22Rv1 (cell line): ENCODE measurements around the gene MTX1.
A peak's percentile ranks its signal among the peaks of the same experiment; 100 is the strongest.
"Not testable (repeated sequence)": the region's sequence is repeated elsewhere in the genome, so short reads cannot be mapped to it uniquely, and the experiment has no call there.

Experiments used
- H3K27ac ChIP-seq: fragments of 450-650 bp; 2 replicates; pipeline ENCODE4 v1.5.1; 2017
- CTCF ChIP-seq: fragments of 450-650 bp; IDR thresholded peaks from 2 replicates; pipeline ENCODE4 v1.5.1; 2017; ENCODE audit warnings: mild to moderate bottlenecking
- ZFX ChIP-seq: fragments of 450-650 bp; IDR thresholded peaks from 2 replicates; pipeline ENCODE4 v1.6.1; 2017; ENCODE audit warnings: antibody characterized with exemption, borderline replicate concordance

The MTX1 gene

GRCh38 chr1:155241069-155241679, 32.7 kb downstream of the MTX1 start:
- peak overlapping the region; percentile 95 for H3K27ac ChIP-seq
- TF ChIP-seq CTCF = no peak
- no peak for TF ChIP-seq ZFX

- peak overlapping the region; percentile 95 for H3K27ac ChIP-seq
- no peak for TF ChIP-seq CTCF
These were observed 33.4 kb downstream of the MTX1 start for GRCh38 chr1:155241841-155242264.

- TF ChIP-seq CTCF = no peak
- TF ChIP-seq ZFX = no peak
- peak overlapping the region; percentile 95 for H3K27ac ChIP-seq
These were observed 34.4 kb downstream of the MTX1 start for GRCh38 chr1:155242805-155243358.

GRCh38 chr1:155244368-155245162, 36.1 kb downstream of the MTX1 start:
- TF ChIP-seq ZFX = no peak
- peak; percentile 27 for TF ChIP-seq CTCF
- peak overlapping the region; percentile 95 for H3K27ac ChIP-seq

- TF ChIP-seq CTCF = no peak
- TF ChIP-seq ZFX = no peak
- H3K27ac ChIP-seq = peak overlapping the region; percentile 95
These were observed 36.6 kb downstream of the MTX1 start for GRCh38 chr1:155245163-155245524.

GRCh38 chr1:155246796-155247195, 38.3 kb downstream of the MTX1 start:
- not testable (repeated sequence) for H3K27ac ChIP-seq

GRCh38 chr1:155247667-155248553, 39.4 kb downstream of the MTX1 start:
- H3K27ac ChIP-seq = no peak overlapping the region
- TF ChIP-seq ZFX (no peak), CTCF (no peak)
